Neural cell (in vitro differentiated cells): ENCODE measurements around the gene STKLD1. TPM values are rescaled to one million over a fixed set of nuclear protein-coding genes. Genes with fewer than 3 reads are reported as not detected.
"Not testable (repeated sequence)": the region's sequence is repeated elsewhere in the genome, so short reads cannot be mapped to it uniquely, and the experiment has no call there.

ENCODE experiments used
- H2AFZ ChIP-seq: fragments of 200-600, 300-800 bp; sonication (generic), shearing (Covaris generic); 2 replicates; pipeline ENCODE4 v1.6.0; 2014; ENCODE audit warnings: low read depth, mild to moderate bottlenecking, antibody characterized with exemption, low read length, moderate library complexity
- H3F3A ChIP-seq: fragments of 200-600 bp; shearing (Covaris generic); 2 replicates; pipeline ENCODE4 v1.6.1; 2016; ENCODE audit warnings: mild to moderate bottlenecking, moderate library complexity, mixed read lengths, antibody characterized with exemption, low read length; ENCODE audit not compliant: insufficient read depth, poor library complexity, severe bottlenecking
- H3K27ac ChIP-seq: fragments of 200-600, 300-800 bp; sonication (generic), shearing (Covaris generic); 2 replicates; pipeline ENCODE4 v1.5.1; 2014; ENCODE audit warnings: mild to moderate bottlenecking, low read length, moderate library complexity
- H3K27me3 ChIP-seq: fragments of 300-800, 200-600 bp; sonication (generic), shearing (Covaris generic); 2 replicates; pipeline ENCODE4 v1.6.0; 2014; ENCODE audit warnings: mild to moderate bottlenecking, low read depth, low read length, moderate library complexity; ENCODE audit not compliant: insufficient read depth
- H3K36me3 ChIP-seq: fragments of 300-800, 200-600 bp; sonication (generic), shearing (Covaris generic); 2 replicates; pipeline ENCODE4 v1.5.1; 2014; ENCODE audit warnings: mild to moderate bottlenecking, antibody characterized with exemption, low read length, moderate library complexity; ENCODE audit not compliant: insufficient read depth
- H3K4me2 ChIP-seq: fragments of 300-800, 200-600 bp; sonication (generic), shearing (Covaris generic); 2 replicates; pipeline ENCODE4 v1.6.0; 2014; ENCODE audit warnings: mild to moderate bottlenecking, low read length
- H3K4me3 ChIP-seq: fragments of 300-800, 200-600 bp; sonication (generic), shearing (Covaris generic); 2 replicates; pipeline ENCODE4 v1.5.1; 2014; ENCODE audit warnings: mild to moderate bottlenecking, low read length, moderate library complexity
- H3K79me2 ChIP-seq: fragments of 200-600 bp; shearing (Covaris generic); replicated peaks from 2 replicates; pipeline ENCODE4 v1.6.0; 2014; ENCODE audit warnings: mild to moderate bottlenecking, low read length, moderate library complexity; ENCODE audit not compliant: insufficient read depth
- H3K9ac ChIP-seq: fragments of 300-800, 200-600 bp; sonication (generic), shearing (Covaris generic); 2 replicates; pipeline ENCODE4 v1.6.1; 2016; ENCODE audit warnings: mild to moderate bottlenecking, low read length, mixed read lengths
- H3K9me2 ChIP-seq: fragments of 200-600 bp; shearing (Covaris generic); 2 replicates; pipeline ENCODE4 v1.6.1; 2016; ENCODE audit warnings: mild to moderate bottlenecking, low read length, mixed read lengths; ENCODE audit not compliant: insufficient read depth
- H3K9me3 ChIP-seq: fragments of 200-600, 300-800 bp; sonication (generic), shearing (Covaris generic); 2 replicates; pipeline ENCODE4 v1.6.1; 2016; ENCODE audit warnings: mild to moderate bottlenecking, mixed run types, low read length, moderate library complexity, mixed read lengths
- H4K20me1 ChIP-seq: fragments of 200-600 bp; shearing (Covaris generic); 2 replicates; pipeline ENCODE4 v1.6.1; 2016; ENCODE audit warnings: mild to moderate bottlenecking, mixed run types; ENCODE audit not compliant: insufficient read depth
- EP300 ChIP-seq: fragments of 450-650 bp; conservative IDR thresholded peaks from 2 replicates; pipeline ENCODE4 v1.6.1; 2014; ENCODE audit warnings: antibody characterized with exemption, mild to moderate bottlenecking, moderate library complexity; ENCODE audit not compliant: poor library complexity, severe bottlenecking
- EZH2 ChIP-seq: fragments of 200-600, 300-800 bp; shearing (Covaris generic), sonication (generic); IDR thresholded peaks from 2 replicates; pipeline ENCODE4 v1.6.1; 2014; ENCODE audit warnings: antibody characterized with exemption, low read length, borderline replicate concordance, mild to moderate bottlenecking; ENCODE audit not compliant: insufficient read depth, poor library complexity, severe bottlenecking
- MXI1 ChIP-seq: fragments of 450-650 bp; conservative IDR thresholded peaks from 2 replicates; pipeline ENCODE4 v1.6.1; 2014; ENCODE audit warnings: antibody characterized with exemption, mild to moderate bottlenecking; ENCODE audit not compliant: poor library complexity, severe bottlenecking
- POLR2AphosphoS5 ChIP-seq: IDR thresholded peaks from 2 replicates; pipeline ENCODE4 v1.6.1; 2012
- RAD21 ChIP-seq: fragments of 450-650 bp; conservative IDR thresholded peaks from 2 replicates; pipeline ENCODE4 v1.6.1; 2014; ENCODE audit warnings: antibody characterized with exemption, mild to moderate bottlenecking, moderate library complexity
- SMC3 ChIP-seq: fragments of 450-650 bp; conservative IDR thresholded peaks from 2 replicates; pipeline ENCODE4 v1.6.1; 2014; ENCODE audit warnings: antibody characterized with exemption, mild to moderate bottlenecking, moderate library complexity; ENCODE audit not compliant: poor library complexity
- TAF1 ChIP-seq: IDR thresholded peaks from 2 replicates; pipeline ENCODE4 v1.6.1; 2012; ENCODE audit warnings: low read depth
- polyA plus RNA-seq: library from polyadenylated mRNA; depleted of rRNA; stranded (reverse); fragments of >200 nt; gene quantifications from 2 replicates; pipeline ENCODE4 v1.2.3, GENCODE V29; 2014
- TF ChIP-seq, protein P1 (sequence below): IDR thresholded peaks from 2 replicates; pipeline ENCODE4 v1.6.1; 2012; ENCODE audit warnings: borderline replicate concordance
- TF ChIP-seq, protein P2 (sequence below): fragments of 450-650 bp; IDR thresholded peaks from 2 replicates; pipeline ENCODE4 v1.5.1; 2014; ENCODE audit warnings: antibody characterized with exemption, mild to moderate bottlenecking, moderate library complexity; ENCODE audit not compliant: poor library complexity, severe bottlenecking

The STKLD1 gene
- polyA plus RNA-seq, 1 donor from 2014 or later = 1.1 TPM

DNA sequence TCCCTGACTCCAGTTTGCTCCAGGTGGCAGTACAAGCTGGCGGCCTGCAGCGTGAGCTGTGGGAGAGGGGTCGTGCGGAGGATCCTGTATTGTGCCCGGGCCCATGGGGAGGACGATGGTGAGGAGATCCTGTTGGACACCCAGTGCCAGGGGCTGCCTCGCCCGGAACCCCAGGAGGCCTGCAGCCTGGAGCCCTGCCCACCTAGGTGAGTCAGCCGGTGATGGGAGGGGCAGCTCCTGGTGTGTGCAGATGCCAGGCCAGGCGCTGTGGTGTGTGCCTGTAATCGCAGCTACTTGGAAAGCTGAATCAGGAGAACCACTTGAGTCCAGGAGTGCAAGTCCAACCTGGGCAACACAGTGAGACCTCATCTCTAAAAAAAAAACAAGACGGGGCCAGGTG lies 73.6 kb downstream of the STKLD1 start:
- H3K9me3 ChIP-seq = no peaks in the 10 kb centered on the region
- no peaks in the 10 kb centered on the region for H4K20me1 ChIP-seq
- no peak for TF ChIP-seq MXI1
- TF ChIP-seq EZH2 = no peak
- TF ChIP-seq RAD21 = no peak
- TF ChIP-seq TAF1 = no peak
- no peak for TF ChIP-seq SMC3
- TF ChIP-seq, protein P1, sequence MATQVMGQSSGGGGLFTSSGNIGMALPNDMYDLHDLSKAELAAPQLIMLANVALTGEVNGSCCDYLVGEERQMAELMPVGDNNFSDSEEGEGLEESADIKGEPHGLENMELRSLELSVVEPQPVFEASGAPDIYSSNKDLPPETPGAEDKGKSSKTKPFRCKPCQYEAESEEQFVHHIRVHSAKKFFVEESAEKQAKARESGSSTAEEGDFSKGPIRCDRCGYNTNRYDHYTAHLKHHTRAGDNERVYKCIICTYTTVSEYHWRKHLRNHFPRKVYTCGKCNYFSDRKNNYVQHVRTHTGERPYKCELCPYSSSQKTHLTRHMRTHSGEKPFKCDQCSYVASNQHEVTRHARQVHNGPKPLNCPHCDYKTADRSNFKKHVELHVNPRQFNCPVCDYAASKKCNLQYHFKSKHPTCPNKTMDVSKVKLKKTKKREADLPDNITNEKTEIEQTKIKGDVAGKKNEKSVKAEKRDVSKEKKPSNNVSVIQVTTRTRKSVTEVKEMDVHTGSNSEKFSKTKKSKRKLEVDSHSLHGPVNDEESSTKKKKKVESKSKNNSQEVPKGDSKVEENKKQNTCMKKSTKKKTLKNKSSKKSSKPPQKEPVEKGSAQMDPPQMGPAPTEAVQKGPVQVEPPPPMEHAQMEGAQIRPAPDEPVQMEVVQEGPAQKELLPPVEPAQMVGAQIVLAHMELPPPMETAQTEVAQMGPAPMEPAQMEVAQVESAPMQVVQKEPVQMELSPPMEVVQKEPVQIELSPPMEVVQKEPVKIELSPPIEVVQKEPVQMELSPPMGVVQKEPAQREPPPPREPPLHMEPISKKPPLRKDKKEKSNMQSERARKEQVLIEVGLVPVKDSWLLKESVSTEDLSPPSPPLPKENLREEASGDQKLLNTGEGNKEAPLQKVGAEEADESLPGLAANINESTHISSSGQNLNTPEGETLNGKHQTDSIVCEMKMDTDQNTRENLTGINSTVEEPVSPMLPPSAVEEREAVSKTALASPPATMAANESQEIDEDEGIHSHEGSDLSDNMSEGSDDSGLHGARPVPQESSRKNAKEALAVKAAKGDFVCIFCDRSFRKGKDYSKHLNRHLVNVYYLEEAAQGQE = no peak
- no peak for TF ChIP-seq POLR2AphosphoS5
- TF ChIP-seq, protein P2, sequence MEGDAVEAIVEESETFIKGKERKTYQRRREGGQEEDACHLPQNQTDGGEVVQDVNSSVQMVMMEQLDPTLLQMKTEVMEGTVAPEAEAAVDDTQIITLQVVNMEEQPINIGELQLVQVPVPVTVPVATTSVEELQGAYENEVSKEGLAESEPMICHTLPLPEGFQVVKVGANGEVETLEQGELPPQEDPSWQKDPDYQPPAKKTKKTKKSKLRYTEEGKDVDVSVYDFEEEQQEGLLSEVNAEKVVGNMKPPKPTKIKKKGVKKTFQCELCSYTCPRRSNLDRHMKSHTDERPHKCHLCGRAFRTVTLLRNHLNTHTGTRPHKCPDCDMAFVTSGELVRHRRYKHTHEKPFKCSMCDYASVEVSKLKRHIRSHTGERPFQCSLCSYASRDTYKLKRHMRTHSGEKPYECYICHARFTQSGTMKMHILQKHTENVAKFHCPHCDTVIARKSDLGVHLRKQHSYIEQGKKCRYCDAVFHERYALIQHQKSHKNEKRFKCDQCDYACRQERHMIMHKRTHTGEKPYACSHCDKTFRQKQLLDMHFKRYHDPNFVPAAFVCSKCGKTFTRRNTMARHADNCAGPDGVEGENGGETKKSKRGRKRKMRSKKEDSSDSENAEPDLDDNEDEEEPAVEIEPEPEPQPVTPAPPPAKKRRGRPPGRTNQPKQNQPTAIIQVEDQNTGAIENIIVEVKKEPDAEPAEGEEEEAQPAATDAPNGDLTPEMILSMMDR = no peak
- no peak for TF ChIP-seq EP300
- no peaks in the 10 kb centered on the region for H3K9me2 ChIP-seq
- no peak overlapping the region for H3K4me2 ChIP-seq
- no peak overlapping the region for H3K4me3 ChIP-seq
- H2AFZ ChIP-seq = no peak overlapping the region
- no peaks in the 10 kb centered on the region for H3K27me3 ChIP-seq
- H3K36me3 ChIP-seq = no peaks in the 10 kb centered on the region
- no peaks in the 10 kb centered on the region for H3K79me2 ChIP-seq
- no peak overlapping the region for H3K27ac ChIP-seq
- no peaks in the 10 kb centered on the region for H3F3A ChIP-seq
- no peak overlapping the region for H3K9ac ChIP-seq

DNA sequence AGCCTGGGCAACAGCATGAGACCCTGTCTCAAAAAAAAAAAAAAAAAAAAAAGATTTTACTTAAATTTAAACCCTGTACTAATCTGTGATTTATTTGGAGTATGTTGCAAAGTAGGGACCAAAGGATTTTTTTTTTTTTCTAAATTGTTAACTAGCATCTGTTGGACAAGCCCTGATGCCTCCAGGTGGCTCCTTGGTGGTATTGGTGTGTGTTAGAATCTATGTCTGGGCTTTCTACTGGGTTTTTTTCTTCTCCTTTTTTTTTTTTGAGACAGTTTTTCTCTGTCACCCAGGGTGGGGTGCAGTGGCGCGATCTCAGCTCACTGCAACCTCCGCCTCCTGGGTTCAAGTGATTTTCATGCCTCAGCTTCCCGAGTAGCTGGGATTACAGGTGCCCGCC lies 75.7 kb downstream of the STKLD1 start:
- not testable (repeated sequence) for H3K4me2 ChIP-seq, H3K27me3 ChIP-seq, H3K9ac ChIP-seq, H3K36me3 ChIP-seq, H2AFZ ChIP-seq, H3K4me3 ChIP-seq, H3K9me3 ChIP-seq, H3K79me2 ChIP-seq, H4K20me1 ChIP-seq, H3K27ac ChIP-seq, H3F3A ChIP-seq, H3K9me2 ChIP-seq

DNA sequence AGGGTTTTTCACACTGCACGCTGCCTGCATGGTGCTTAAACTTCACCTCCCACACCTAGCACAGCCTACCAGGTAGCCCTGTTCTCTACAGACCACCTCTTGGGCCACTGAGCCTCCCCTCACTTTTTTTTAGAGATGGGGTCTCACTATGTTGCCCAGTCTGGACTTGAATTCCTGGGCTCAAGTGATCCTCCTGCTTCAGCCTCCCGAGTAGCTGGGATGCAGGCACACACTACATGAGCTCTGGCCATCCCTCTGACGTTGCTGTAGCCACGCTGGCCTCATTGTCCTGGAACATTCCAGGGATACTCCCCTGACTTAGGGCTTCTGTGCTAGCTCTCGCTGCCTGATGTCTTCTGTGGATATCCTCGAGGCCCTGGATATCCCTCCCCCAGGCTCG lies 76.4 kb downstream of the STKLD1 start:
- H2AFZ ChIP-seq = no peak overlapping the region
- H3K79me2 ChIP-seq = no peaks in the 10 kb centered on the region
- H3K27ac ChIP-seq = no peak overlapping the region
- H3K4me2 ChIP-seq = no peak overlapping the region
- TF ChIP-seq SMC3 (no peak), MXI1 (no peak), RAD21 (no peak), EP300 (no peak), EZH2 (no peak), TAF1 (no peak), POLR2AphosphoS5 (no peak)
- TF ChIP-seq, protein P2 = no peak
- TF ChIP-seq, protein P1 = no peak
- no peak overlapping the region for H3K4me3 ChIP-seq
- no peaks in the 10 kb centered on the region for H3K36me3 ChIP-seq
- H3K9me2 ChIP-seq = no peaks in the 10 kb centered on the region
- no peaks in the 10 kb centered on the region for H3F3A ChIP-seq
- no peaks in the 10 kb centered on the region for H4K20me1 ChIP-seq
- no peaks in the 10 kb centered on the region for H3K27me3 ChIP-seq
- H3K9me3 ChIP-seq = no peaks in the 10 kb centered on the region
- H3K9ac ChIP-seq = no peak overlapping the region
